Peyer's patch (tissue), 4 donors: ENCODE data around the gene ENPEP. TPM values are rescaled to one million over a fixed set of nuclear protein-coding genes. Genes with fewer than 3 reads are reported as not detected.

Experiments used
- DNase-seq, 3 donors: peaks; one replicate each; pipeline ENCODE4 v3.0.0-alpha.2; 2017 to 2019
- H3K27ac ChIP-seq, 4 donors: fragments of 200-600 bp; sonication (generic); one replicate each; pipeline ENCODE4 v1.5.1; 2016 to 2019
- H3K27me3 ChIP-seq, 2 donors: fragments of 200-600 bp; sonication (generic); one replicate each; pipeline ENCODE4 v1.5.1; 2019
- H3K36me3 ChIP-seq, 3 donors: fragments of 200-600 bp; sonication (generic); one replicate each; pipeline ENCODE4 v1.5.1; 2016 to 2019
- H3K4me1 ChIP-seq, 4 donors: fragments of 200-600 bp; sonication (generic); one replicate each; pipeline ENCODE4 v1.5.1; 2016 to 2019
- H3K4me3 ChIP-seq, 4 donors: fragments of 200-600 bp; sonication (generic); 1 replicate in 3 of 4; 2 replicates in 1 of 4; pipeline ENCODE4 v1.5.1; 2016 to 2019; ENCODE audit warnings: mild to moderate bottlenecking in 1 of 4
- H3K9me3 ChIP-seq, 4 donors: fragments of 200-600 bp; sonication (generic); one replicate each; pipeline ENCODE4 v1.5.1; 2016 to 2019; ENCODE audit warnings: mild to moderate bottlenecking in 1 of 4
- POLR2A ChIP-seq, 2 donors: fragments of 450-650 bp; IDR thresholded peaks; one replicate each; pipeline ENCODE4 v1.5.1; 2017; ENCODE audit warnings: antibody characterized with exemption in 2 of 2, mild to moderate bottlenecking in 2 of 2, moderate library complexity in 2 of 2
- total RNA-seq, 4 donors: library from RNA; depleted of rRNA; stranded (reverse); fragments of >200 nt; gene quantifications; one replicate each; pipeline ENCODE4 v1.1.0, GENCODE V29; 2016
- TF ChIP-seq, protein P1 (sequence below), 6 experiments: fragments of 450-650 bp in 4 of 6; fragments of 200-600 bp in 2 of 6; sonication (generic) in 1 of 6; IDR thresholded peaks; one replicate each; pipeline ENCODE4 v1.5.1; 2017 to 2019; ENCODE audit warnings: antibody characterized with exemption in 6 of 6, mild to moderate bottlenecking in 3 of 6, moderate library complexity in 1 of 6

Gene ENPEP
- total RNA-seq, 4 donors from 2014 or later: 27.2 to 751 (median 412) TPM

DNA sequence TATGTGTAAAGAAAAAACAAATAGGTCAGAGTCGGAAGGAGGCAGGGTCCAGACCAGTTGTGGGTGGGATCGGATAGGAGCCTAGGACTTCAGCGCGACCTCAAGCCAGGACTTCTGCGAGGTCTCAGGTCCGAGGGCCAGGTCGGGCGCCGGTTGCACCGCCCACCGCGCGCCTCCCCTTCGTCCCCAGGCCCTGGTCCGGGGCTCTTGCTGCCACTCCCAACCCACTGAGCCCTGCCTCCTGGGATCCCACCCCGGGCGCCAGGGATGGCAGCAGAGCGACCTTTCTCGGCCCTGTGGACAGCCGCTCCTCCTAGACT is 134.6 kb downstream of the ENPEP start:
- no peaks in the 10 kb centered on the region for H3K27me3 ChIP-seq
- no peak for TF ChIP-seq POLR2A (IDR thresholded peaks at IDR 0.05)
- TF ChIP-seq, protein P1, sequence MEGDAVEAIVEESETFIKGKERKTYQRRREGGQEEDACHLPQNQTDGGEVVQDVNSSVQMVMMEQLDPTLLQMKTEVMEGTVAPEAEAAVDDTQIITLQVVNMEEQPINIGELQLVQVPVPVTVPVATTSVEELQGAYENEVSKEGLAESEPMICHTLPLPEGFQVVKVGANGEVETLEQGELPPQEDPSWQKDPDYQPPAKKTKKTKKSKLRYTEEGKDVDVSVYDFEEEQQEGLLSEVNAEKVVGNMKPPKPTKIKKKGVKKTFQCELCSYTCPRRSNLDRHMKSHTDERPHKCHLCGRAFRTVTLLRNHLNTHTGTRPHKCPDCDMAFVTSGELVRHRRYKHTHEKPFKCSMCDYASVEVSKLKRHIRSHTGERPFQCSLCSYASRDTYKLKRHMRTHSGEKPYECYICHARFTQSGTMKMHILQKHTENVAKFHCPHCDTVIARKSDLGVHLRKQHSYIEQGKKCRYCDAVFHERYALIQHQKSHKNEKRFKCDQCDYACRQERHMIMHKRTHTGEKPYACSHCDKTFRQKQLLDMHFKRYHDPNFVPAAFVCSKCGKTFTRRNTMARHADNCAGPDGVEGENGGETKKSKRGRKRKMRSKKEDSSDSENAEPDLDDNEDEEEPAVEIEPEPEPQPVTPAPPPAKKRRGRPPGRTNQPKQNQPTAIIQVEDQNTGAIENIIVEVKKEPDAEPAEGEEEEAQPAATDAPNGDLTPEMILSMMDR (IDR thresholded peaks at IDR 0.05): no peak
- no peak for DNase-seq
- H3K4me1 ChIP-seq: peaks cover 0 to 17% (median 2%) of the 10 kb centered on the region in 4 donors
- peak overlapping the region in 2 of 4 donors; percentile 51 to 76 for H3K27ac ChIP-seq
- H3K36me3 ChIP-seq: no peaks in the 10 kb centered on the region
- no peaks in the 10 kb centered on the region for H3K9me3 ChIP-seq
- H3K4me3 ChIP-seq: peak overlapping the region in 2 of 4 donors; percentile 47 to 57

DNA sequence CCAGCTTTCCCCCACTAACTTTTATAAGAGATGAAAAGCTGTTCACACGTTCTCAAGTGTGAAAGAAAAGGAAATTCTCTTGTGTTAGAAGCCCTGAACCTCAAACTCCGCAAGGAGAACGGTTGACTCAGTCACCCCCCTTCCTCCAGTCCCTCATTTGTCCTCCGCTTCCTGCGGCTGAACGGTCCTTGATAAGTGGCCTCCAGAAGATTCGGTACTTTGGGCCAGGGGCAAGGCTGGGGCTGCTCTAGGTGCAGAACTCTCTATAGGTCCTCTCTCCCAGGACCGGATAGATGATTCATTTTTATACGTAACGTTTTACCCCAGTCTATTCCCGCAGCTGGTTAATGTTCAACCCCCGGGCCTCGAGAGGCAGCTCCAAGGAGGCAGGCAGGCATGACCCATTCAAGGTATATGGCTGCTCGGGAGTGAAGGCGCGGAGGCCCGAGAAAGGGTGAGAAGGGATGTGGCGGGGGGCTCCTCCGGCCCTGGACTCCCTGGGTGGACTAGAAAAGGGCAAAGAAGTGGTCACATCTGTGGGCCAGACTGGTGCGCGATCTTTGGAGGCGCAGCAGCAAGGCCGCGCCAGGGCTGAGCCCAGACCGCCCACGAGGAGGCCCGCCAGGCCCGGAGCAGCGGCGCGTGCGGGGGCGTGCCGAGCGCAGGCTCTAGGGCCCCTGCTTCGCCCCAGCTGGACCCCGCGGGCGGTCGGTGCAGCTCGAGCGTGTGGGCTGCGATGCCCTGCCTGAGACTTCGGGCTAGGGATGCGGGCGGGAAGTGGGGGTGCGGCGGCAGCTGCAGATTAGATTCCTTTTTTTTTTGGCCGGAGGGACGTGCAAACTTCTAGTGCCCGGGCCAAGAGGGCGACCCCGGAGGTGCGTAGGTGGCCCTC is 135.2 kb downstream of the ENPEP start:
- DNase-seq: peak in 2 of 3 donors; percentile 88
- H3K27me3 ChIP-seq: no peaks in the 10 kb centered on the region
- H3K9me3 ChIP-seq: no peaks in the 10 kb centered on the region
- H3K27ac ChIP-seq: peak overlapping the region in 2 of 4 donors; percentile 51 to 76
- TF ChIP-seq, protein P1 (IDR thresholded peaks at IDR 0.05): peak in 2 of 6 experiments; percentile 15 to 24
- peak; percentile 71 to 91 for TF ChIP-seq POLR2A (IDR thresholded peaks at IDR 0.05)
- H3K4me3 ChIP-seq: peak overlapping the region in 2 of 4 donors; percentile 47 to 57
- peaks cover 0 to 17% (median 2%) of the 10 kb centered on the region in 4 donors for H3K4me1 ChIP-seq
- no peaks in the 10 kb centered on the region for H3K36me3 ChIP-seq

DNA sequence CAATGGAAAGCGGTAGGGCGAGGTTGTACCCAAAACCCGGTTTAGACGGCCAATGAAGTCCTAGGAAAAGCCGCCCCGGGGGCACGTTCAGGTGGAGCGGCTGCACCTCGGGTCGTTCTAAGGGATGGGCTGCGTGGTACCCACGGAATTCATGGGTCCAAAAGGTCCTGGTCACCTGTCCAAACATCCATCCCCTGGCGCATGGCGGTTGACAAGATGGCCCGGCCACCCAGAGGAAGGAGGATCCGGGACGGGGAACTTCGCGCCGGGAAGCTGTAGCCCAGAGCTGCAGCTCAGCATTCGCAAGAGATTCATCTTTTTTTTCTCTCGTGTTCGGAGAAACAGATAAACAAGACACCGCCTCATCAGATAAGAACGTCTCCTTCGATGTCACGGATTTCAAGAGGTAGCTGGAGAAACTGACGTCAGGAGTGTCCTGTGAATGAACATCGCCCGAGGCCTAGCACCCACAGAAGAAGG is 136.1 kb downstream of the ENPEP start:
- H3K4me3 ChIP-seq: peak overlapping the region in 2 of 4 donors; percentile 47 to 57
- no peaks in the 10 kb centered on the region for H3K36me3 ChIP-seq
- H3K4me1 ChIP-seq: peaks cover 0 to 17% (median 2%) of the 10 kb centered on the region in 4 donors
- H3K27me3 ChIP-seq: no peaks in the 10 kb centered on the region
- H3K27ac ChIP-seq: peak overlapping the region in 2 of 4 donors; percentile 51 to 76
- no peaks in the 10 kb centered on the region for H3K9me3 ChIP-seq
- TF ChIP-seq, protein P1 (IDR thresholded peaks at IDR 0.05): no peak
- TF ChIP-seq POLR2A (IDR thresholded peaks at IDR 0.05): no peak
- peak in 1 of 3 donors; percentile 56 for DNase-seq

DNA sequence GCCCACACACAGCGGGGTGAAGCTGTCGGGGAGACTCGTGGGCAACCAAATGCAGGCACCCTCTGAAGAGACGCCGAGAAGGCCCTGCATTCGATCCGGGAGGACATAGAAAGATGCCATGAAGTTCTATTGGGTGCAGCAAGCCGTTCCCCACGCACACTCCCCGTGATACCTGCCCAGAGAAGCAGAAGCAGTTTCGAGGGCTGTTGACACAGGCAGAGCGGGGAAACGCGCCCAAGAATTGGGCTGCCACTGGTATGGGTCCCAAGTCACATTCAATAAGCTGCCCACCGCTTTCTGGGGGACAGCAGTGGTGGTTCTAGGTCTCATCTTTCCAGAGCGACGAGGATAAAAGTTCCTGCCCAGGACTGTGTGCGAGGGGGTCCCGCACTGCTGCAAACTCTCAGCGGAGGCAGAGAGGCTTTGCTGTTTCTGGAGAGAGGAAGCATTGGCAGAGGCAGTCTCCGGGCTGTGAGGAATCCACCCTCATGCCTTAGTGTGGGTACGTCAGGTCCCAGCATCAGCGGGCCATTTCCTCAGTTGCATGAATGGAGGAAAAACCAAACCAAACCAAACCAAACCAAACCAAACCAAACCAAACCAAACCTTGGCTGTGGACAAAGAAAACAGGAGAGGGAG is 136.8 kb downstream of the ENPEP start:
- no peak for TF ChIP-seq POLR2A (IDR thresholded peaks at IDR 0.05)
- TF ChIP-seq, protein P1 (IDR thresholded peaks at IDR 0.05): no peak
- peak overlapping the region in 2 of 4 donors; percentile 19 to 76 for H3K27ac ChIP-seq
- DNase-seq: peak in 1 of 3 donors; percentile 55

DNA sequence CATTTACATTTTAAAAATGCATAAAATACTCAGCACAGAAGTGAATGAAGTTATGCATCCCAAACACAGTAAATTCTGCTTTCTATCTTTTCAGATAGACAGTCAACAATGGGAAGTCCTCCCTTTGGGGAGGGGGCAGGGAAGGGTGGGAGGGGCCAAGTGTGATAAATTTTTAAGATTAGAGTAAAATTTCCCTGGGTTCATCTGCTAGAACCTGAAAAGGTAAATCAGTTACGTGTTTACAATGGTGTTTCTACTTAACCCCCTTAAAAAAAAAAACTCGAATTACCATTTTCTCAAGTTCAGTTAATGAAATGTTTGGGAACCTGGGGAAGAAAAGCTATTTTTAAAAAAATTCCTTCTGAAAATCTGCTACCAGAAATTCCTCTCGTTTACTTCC is 137.8 kb downstream of the ENPEP start:
- peak overlapping the region in 2 of 4 donors; percentile 44 to 47 for H3K4me3 ChIP-seq
- no peaks in the 10 kb centered on the region for H3K36me3 ChIP-seq
- no peak for DNase-seq
- H3K27me3 ChIP-seq: no peaks in the 10 kb centered on the region
- TF ChIP-seq, protein P1 (IDR thresholded peaks at IDR 0.05): no peak
- TF ChIP-seq POLR2A (IDR thresholded peaks at IDR 0.05): no peak
- H3K9me3 ChIP-seq: peaks cover 0 to 5% (median 0%) of the 10 kb centered on the region in 4 donors
- H3K4me1 ChIP-seq: peaks cover 0 to 17% (median 2%) of the 10 kb centered on the region in 4 donors
- H3K27ac ChIP-seq: no peak overlapping the region

More for the DNA sequence above, 136.8 kb downstream of the ENPEP start:
- Histone ChIP-seq H3K4me3 (peak overlapping the region in 2 of 4 donors; percentile 47 to 57), H3K36me3 (no peaks in the 10 kb centered on the region), H3K9me3 (no peaks in the 10 kb centered on the region), H3K27me3 (no peaks in the 10 kb centered on the region), H3K4me1 (peaks cover 0 to 17% (median 2%) of the 10 kb centered on the region in 4 donors)
